GM23338 (cell line): Measurements from ENCODE around the gene HSDL1. TPM values are rescaled to one million over a fixed set of nuclear protein-coding genes. Genes with fewer than 3 reads are reported as not detected.

ENCODE experiments used
- ATAC-seq: fragments of 200-7000 bp; cut with Tn5 transposase; 3 replicates; pipeline ENCODE4 v1.9.1; 2020
- DNase-seq: peaks from one replicate; pipeline ENCODE4 v3.0.0-alpha.2; 2015; ENCODE audit warnings: low spot score
- H2AFZ ChIP-seq: fragments of 200-600 bp; sonication (generic); 2 replicates; pipeline ENCODE4 v1.8.0; 2016; ENCODE audit warnings: antibody characterized with exemption, mild to moderate bottlenecking, moderate library complexity
- H3F3A ChIP-seq: fragments of 200-600 bp; sonication (generic); replicated peaks from 2 replicates; pipeline ENCODE4 v1.8.0; 2017; ENCODE audit warnings: antibody characterized with exemption, mixed run types, low read depth
- H3K27ac ChIP-seq: fragments of 200-600 bp; sonication (generic); 2 replicates; pipeline ENCODE4 v1.6.1; 2016; ENCODE audit warnings: low read depth
- H3K27me3 ChIP-seq: fragments of 200-600 bp; sonication (generic); 2 replicates; pipeline ENCODE4 v1.8.0; 2016; ENCODE audit warnings: mild to moderate bottlenecking, mixed run types, moderate library complexity; ENCODE audit not compliant: insufficient read depth
- H3K36me3 ChIP-seq: fragments of 200-600 bp; sonication (generic); 2 replicates; pipeline ENCODE4 v1.8.0; 2016; ENCODE audit warnings: mild to moderate bottlenecking; ENCODE audit not compliant: insufficient read depth
- H3K4me1 ChIP-seq: fragments of 200-600 bp; sonication (generic); 2 replicates; pipeline ENCODE4 v1.8.0; 2016; ENCODE audit warnings: mild to moderate bottlenecking, moderate library complexity; ENCODE audit not compliant: insufficient read depth
- H3K4me2 ChIP-seq: fragments of 200-600 bp; sonication (generic); 2 replicates; pipeline ENCODE4 v1.7.1; 2017; ENCODE audit warnings: mixed run types
- H3K4me3 ChIP-seq: fragments of 200-600 bp; sonication (generic); 2 replicates; pipeline ENCODE4 v1.6.1; 2016; ENCODE audit warnings: mixed run types
- H3K79me2 ChIP-seq: fragments of 200-600 bp; sonication (generic); replicated peaks from 2 replicates; pipeline ENCODE4 v1.8.0; 2017; ENCODE audit warnings: mild to moderate bottlenecking; ENCODE audit not compliant: insufficient read depth
- H3K9me2 ChIP-seq: fragments of 200-600 bp; sonication (generic); 2 replicates; pipeline ENCODE4 v1.8.0; 2017; ENCODE audit not compliant: insufficient read depth
- H4K20me1 ChIP-seq: fragments of 200-600 bp; sonication (generic); replicated peaks from 2 replicates; pipeline ENCODE4 v1.8.0; 2017; ENCODE audit warnings: mild to moderate bottlenecking; ENCODE audit not compliant: insufficient read depth
- H3K27ac Mint-ChIP-seq: 2 replicates; pipeline ENCODE4 v1.8.0; 2020; ENCODE audit warnings: inconsistent platforms, mild to moderate bottlenecking, moderate library complexity, mixed read lengths
- H3K27me3 Mint-ChIP-seq: 3 replicates; pipeline ENCODE4 v1.8.0; 2022; ENCODE audit warnings: low read depth, mild to moderate bottlenecking, moderate library complexity, mixed read lengths, inconsistent platforms; ENCODE audit not compliant: insufficient read depth, poor library complexity
- H3K36me3 Mint-ChIP-seq: 3 replicates; pipeline ENCODE4 v1.8.0; 2021; ENCODE audit warnings: low read depth, mild to moderate bottlenecking, inconsistent platforms, moderate library complexity, mixed read lengths
- H3K4me1 Mint-ChIP-seq: 3 replicates; pipeline ENCODE4 v1.8.0; 2020; ENCODE audit warnings: mild to moderate bottlenecking, inconsistent platforms, mixed read lengths
- H3K4me3 Mint-ChIP-seq: 3 replicates; pipeline ENCODE4 v1.8.0; 2021; ENCODE audit warnings: moderate library complexity, mild to moderate bottlenecking, inconsistent platforms, mixed read lengths
- H3K9me3 Mint-ChIP-seq: 3 replicates; pipeline ENCODE4 v1.8.0; 2020; ENCODE audit warnings: moderate library complexity, mild to moderate bottlenecking, inconsistent platforms, mixed read lengths
- CREB1 ChIP-seq: fragments of 250-450 bp; sonication (Bioruptor Pico); IDR thresholded peaks from 2 replicates; pipeline ENCODE4 v1.5.0; 2020; ENCODE audit warnings: low read depth, mild to moderate bottlenecking, moderate library complexity
- EZH2 ChIP-seq: fragments of 200-600 bp; sonication (generic); IDR thresholded peaks from one replicate; pipeline ENCODE4 v1.8.0; 2017; ENCODE audit warnings: antibody characterized with exemption, mild to moderate bottlenecking, low read depth; ENCODE audit not compliant: unreplicated experiment
- EZH2phosphoT487 ChIP-seq: fragments of 200-600 bp; sonication (generic); IDR thresholded peaks from one replicate; pipeline ENCODE4 v1.8.1; 2018; ENCODE audit warnings: antibody characterized with exemption; ENCODE audit not compliant: unreplicated experiment
- JUNB ChIP-seq: IDR thresholded peaks from one replicate; pipeline ENCODE4 v1.6.1; 2016; ENCODE audit warnings: antibody characterized with exemption; ENCODE audit not compliant: unreplicated experiment
- NANOG ChIP-seq: IDR thresholded peaks from 2 replicates; pipeline ENCODE4 v1.6.1; 2016; ENCODE audit warnings: antibody characterized with exemption, borderline replicate concordance
- POLR2AphosphoS5 ChIP-seq: IDR thresholded peaks from 2 replicates; pipeline ENCODE4 v1.6.1; 2016; ENCODE audit warnings: antibody characterized with exemption, low read depth
- STAT1 ChIP-seq: IDR thresholded peaks from one replicate; pipeline ENCODE4 v1.6.1; 2016; ENCODE audit warnings: antibody characterized with exemption; ENCODE audit not compliant: unreplicated experiment
- ZNF114 ChIP-seq: fragments of 250-450 bp; sonication (Bioruptor Pico); IDR thresholded peaks from 2 replicates; pipeline ENCODE4 v1.5.0; 2020; ENCODE audit warnings: mild to moderate bottlenecking, moderate library complexity
- ZNF331 ChIP-seq: fragments of 250-450 bp; sonication (Bioruptor Pico); IDR thresholded peaks from 2 replicates; pipeline ENCODE4 v1.5.0; 2020; ENCODE audit warnings: low read depth, mild to moderate bottlenecking, moderate library complexity
- polyA plus RNA-seq: library from polyadenylated mRNA; unstranded; fragments of >200 nt; fragmentation: Nextera tagmentation; extraction: Ambion mirVana; gene quantifications from 2 replicates; pipeline ENCODE4 v1.2.1, GENCODE V29; 2016
- total RNA-seq: library from RNA; depleted of rRNA; stranded (reverse); fragments of >200 nt; shearing (Covaris generic); gene quantifications from 2 replicates; pipeline ENCODE4 v1.2.3, GENCODE V29; 2014
- TF ChIP-seq, protein P1 (sequence below): IDR thresholded peaks from 2 replicates; pipeline ENCODE4 v1.6.1; 2016; ENCODE audit warnings: antibody characterized with exemption
- TF ChIP-seq, protein P2 (sequence below): fragments of 250-450 bp; sonication (Bioruptor Pico); IDR thresholded peaks from 2 replicates; pipeline ENCODE4 v1.5.0; 2020; ENCODE audit warnings: mild to moderate bottlenecking, moderate library complexity
- TF ChIP-seq, protein P3 (sequence below), 2 experiments: fragments of 200-600 bp in 1 of 2; sonication (generic) in 1 of 2; conservative IDR thresholded peaks; 2 replicates each; pipeline versions ENCODE4 v1.5.1 to v1.6.1; 2016 to 2017; ENCODE audit warnings: antibody characterized with exemption in 2 of 2, low read depth in 2 of 2, mild to moderate bottlenecking in 2 of 2, moderate library complexity in 1 of 2
- TF ChIP-seq, protein P4 (sequence below): IDR thresholded peaks from one replicate; pipeline ENCODE4 v1.6.1; 2018; ENCODE audit warnings: antibody characterized with exemption; ENCODE audit not compliant: unreplicated experiment

The HSDL1 gene
- total and polyA plus RNA-seq, 2 experiments from 2014 or later = 16.6 to 46.1 TPM

DNA sequence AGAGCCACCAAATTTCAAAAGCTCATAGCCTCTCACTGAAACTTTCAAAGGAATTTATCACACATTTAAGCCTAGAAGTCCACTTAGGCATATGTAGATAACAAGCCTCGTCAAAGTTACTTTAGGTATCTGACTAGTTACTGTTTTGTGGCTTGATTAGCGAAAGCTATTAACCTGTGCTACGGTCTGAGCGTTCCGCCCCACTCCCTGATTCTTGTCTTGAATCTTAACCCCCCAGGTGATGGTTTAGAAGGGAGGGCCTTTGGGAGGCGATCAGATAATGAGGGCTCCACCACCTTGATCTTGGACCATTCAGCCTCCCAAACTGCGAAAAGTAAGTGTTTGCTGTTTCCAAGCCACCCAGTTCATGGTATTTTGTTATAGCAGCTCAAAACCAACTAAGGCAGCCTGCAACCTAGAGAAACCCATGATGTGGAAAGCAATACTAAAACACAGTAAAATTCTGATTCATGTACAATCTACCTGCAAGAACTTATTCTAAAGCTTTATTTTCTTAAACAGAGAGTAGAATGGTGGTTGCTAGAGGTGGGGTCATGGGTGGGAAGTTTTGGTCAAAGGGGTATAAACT is 7.1 kb downstream of the HSDL1 start:
- H3K27me3 ChIP-seq = no peaks in the 10 kb centered on the region
- peaks cover 3% of the 10 kb centered on the region for H3K36me3 Mint-ChIP-seq
- H2AFZ ChIP-seq = no peak overlapping the region
- H3K9me3 Mint-ChIP-seq = no peaks in the 10 kb centered on the region
- H3K9me2 ChIP-seq = no peaks in the 10 kb centered on the region
- no peak overlapping the region for H3K27ac Mint-ChIP-seq
- TF ChIP-seq, protein P1, sequence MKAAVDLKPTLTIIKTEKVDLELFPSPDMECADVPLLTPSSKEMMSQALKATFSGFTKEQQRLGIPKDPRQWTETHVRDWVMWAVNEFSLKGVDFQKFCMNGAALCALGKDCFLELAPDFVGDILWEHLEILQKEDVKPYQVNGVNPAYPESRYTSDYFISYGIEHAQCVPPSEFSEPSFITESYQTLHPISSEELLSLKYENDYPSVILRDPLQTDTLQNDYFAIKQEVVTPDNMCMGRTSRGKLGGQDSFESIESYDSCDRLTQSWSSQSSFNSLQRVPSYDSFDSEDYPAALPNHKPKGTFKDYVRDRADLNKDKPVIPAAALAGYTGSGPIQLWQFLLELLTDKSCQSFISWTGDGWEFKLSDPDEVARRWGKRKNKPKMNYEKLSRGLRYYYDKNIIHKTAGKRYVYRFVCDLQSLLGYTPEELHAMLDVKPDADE = no peak
- TF ChIP-seq CREB1 (CRISPR knock-in tag) (no peak), NANOG (no peak), POLR2AphosphoS5 (no peak), ZNF114 (CRISPR knock-in tag) (no peak), JUNB (no peak), STAT1 (no peak), EZH2phosphoT487 (no peak), ZNF331 (CRISPR knock-in tag) (no peak), EZH2 (no peak)
- TF ChIP-seq, protein P2, sequence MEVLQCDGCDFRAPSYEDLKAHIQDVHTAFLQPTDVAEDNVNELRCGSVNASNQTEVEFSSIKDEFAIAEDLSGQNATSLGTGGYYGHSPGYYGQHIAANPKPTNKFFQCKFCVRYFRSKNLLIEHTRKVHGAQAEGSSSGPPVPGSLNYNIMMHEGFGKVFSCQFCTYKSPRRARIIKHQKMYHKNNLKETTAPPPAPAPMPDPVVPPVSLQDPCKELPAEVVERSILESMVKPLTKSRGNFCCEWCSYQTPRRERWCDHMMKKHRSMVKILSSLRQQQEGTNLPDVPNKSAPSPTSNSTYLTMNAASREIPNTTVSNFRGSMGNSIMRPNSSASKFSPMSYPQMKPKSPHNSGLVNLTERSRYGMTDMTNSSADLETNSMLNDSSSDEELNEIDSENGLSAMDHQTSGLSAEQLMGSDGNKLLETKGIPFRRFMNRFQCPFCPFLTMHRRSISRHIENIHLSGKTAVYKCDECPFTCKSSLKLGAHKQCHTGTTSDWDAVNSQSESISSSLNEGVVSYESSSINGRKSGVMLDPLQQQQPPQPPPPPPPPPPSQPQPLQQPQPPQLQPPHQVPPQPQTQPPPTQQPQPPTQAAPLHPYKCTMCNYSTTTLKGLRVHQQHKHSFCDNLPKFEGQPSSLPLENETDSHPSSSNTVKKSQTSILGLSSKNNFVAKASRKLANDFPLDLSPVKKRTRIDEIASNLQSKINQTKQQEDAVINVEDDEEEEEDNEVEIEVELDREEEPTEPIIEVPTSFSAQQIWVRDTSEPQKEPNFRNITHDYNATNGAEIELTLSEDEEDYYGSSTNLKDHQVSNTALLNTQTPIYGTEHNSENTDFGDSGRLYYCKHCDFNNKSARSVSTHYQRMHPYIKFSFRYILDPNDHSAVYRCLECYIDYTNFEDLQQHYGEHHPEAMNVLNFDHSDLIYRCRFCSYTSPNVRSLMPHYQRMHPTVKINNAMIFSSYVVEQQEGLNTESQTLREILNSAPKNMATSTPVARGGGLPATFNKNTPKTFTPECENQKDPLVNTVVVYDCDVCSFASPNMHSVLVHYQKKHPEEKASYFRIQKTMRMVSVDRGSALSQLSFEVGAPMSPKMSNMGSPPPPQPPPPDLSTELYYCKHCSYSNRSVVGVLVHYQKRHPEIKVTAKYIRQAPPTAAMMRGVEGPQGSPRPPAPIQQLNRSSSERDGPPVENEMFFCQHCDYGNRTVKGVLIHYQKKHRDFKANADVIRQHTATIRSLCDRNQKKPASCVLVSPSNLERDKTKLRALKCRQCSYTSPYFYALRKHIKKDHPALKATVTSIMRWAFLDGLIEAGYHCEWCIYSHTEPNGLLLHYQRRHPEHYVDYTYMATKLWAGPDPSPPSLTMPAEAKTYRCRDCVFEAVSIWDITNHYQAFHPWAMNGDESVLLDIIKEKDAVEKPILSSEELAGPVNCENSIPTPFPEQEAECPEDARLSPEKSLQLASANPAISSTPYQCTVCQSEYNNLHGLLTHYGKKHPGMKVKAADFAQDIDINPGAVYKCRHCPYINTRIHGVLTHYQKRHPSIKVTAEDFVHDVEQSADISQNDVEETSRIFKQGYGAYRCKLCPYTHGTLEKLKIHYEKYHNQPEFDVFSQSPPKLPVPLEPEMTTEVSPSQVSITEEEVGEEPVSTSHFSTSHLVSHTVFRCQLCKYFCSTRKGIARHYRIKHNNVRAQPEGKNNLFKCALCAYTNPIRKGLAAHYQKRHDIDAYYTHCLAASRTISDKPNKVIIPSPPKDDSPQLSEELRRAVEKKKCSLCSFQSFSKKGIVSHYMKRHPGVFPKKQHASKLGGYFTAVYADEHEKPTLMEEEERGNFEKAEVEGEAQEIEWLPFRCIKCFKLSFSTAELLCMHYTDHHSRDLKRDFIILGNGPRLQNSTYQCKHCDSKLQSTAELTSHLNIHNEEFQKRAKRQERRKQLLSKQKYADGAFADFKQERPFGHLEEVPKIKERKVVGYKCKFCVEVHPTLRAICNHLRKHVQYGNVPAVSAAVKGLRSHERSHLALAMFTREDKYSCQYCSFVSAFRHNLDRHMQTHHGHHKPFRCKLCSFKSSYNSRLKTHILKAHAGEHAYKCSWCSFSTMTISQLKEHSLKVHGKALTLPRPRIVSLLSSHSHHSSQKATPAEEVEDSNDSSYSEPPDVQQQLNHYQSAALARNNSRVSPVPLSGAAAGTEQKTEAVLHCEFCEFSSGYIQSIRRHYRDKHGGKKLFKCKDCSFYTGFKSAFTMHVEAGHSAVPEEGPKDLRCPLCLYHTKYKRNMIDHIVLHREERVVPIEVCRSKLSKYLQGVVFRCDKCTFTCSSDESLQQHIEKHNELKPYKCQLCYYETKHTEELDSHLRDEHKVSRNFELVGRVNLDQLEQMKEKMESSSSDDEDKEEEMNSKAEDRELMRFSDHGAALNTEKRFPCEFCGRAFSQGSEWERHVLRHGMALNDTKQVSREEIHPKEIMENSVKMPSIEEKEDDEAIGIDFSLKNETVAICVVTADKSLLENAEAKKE (CRISPR knock-in tag) = no peak
- TF ChIP-seq, protein P3, sequence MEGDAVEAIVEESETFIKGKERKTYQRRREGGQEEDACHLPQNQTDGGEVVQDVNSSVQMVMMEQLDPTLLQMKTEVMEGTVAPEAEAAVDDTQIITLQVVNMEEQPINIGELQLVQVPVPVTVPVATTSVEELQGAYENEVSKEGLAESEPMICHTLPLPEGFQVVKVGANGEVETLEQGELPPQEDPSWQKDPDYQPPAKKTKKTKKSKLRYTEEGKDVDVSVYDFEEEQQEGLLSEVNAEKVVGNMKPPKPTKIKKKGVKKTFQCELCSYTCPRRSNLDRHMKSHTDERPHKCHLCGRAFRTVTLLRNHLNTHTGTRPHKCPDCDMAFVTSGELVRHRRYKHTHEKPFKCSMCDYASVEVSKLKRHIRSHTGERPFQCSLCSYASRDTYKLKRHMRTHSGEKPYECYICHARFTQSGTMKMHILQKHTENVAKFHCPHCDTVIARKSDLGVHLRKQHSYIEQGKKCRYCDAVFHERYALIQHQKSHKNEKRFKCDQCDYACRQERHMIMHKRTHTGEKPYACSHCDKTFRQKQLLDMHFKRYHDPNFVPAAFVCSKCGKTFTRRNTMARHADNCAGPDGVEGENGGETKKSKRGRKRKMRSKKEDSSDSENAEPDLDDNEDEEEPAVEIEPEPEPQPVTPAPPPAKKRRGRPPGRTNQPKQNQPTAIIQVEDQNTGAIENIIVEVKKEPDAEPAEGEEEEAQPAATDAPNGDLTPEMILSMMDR (conservative IDR thresholded peaks at IDR 0.05; ENCODE audit: low read depth in 2 of 2) = no peak
- TF ChIP-seq, protein P4, sequence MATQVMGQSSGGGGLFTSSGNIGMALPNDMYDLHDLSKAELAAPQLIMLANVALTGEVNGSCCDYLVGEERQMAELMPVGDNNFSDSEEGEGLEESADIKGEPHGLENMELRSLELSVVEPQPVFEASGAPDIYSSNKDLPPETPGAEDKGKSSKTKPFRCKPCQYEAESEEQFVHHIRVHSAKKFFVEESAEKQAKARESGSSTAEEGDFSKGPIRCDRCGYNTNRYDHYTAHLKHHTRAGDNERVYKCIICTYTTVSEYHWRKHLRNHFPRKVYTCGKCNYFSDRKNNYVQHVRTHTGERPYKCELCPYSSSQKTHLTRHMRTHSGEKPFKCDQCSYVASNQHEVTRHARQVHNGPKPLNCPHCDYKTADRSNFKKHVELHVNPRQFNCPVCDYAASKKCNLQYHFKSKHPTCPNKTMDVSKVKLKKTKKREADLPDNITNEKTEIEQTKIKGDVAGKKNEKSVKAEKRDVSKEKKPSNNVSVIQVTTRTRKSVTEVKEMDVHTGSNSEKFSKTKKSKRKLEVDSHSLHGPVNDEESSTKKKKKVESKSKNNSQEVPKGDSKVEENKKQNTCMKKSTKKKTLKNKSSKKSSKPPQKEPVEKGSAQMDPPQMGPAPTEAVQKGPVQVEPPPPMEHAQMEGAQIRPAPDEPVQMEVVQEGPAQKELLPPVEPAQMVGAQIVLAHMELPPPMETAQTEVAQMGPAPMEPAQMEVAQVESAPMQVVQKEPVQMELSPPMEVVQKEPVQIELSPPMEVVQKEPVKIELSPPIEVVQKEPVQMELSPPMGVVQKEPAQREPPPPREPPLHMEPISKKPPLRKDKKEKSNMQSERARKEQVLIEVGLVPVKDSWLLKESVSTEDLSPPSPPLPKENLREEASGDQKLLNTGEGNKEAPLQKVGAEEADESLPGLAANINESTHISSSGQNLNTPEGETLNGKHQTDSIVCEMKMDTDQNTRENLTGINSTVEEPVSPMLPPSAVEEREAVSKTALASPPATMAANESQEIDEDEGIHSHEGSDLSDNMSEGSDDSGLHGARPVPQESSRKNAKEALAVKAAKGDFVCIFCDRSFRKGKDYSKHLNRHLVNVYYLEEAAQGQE = no peak
- no peak overlapping the region for H3K4me3 ChIP-seq
- H3K79me2 ChIP-seq = peaks cover 97% of the 10 kb centered on the region
- H3F3A ChIP-seq = no peaks in the 10 kb centered on the region
- peaks cover 43% of the 10 kb centered on the region for H3K4me1 ChIP-seq
- DNase-seq (no peak), ATAC-seq (no peak)
- H3K36me3 ChIP-seq = no peaks in the 10 kb centered on the region; the same call in 1 of the 2 replicates
- no peak overlapping the region for H3K27ac ChIP-seq
- peaks cover 20% of the 10 kb centered on the region for H4K20me1 ChIP-seq
- no peak overlapping the region for H3K4me3 Mint-ChIP-seq
- H3K4me2 ChIP-seq = no peak overlapping the region
- H3K27me3 Mint-ChIP-seq = peaks cover 10% of the 10 kb centered on the region
- peaks cover 57% of the 10 kb centered on the region for H3K4me1 Mint-ChIP-seq
